Testis (tissue), 3 donors: ENCODE results near the gene MARCHF5. TPM values are rescaled to one million over a fixed set of nuclear protein-coding genes. Genes with fewer than 3 reads are reported as not detected.

Experiments used
- DNase-seq: peaks from one replicate; pipeline ENCODE4 v3.0.0-alpha.2; 2019
- H3K27ac ChIP-seq, 2 donors: fragments of 200-600 bp; sonication (generic); one replicate each; pipeline ENCODE4 v1.5.1; 2019
- H3K27me3 ChIP-seq: fragments of 200-600 bp; sonication (generic); one replicate; pipeline ENCODE4 v1.5.1; 2019
- H3K36me3 ChIP-seq: fragments of 200-600 bp; sonication (generic); one replicate; pipeline ENCODE4 v1.5.1; 2017; ENCODE audit warnings: low read depth; ENCODE audit errors: missing control alignments
- H3K4me1 ChIP-seq: fragments of 200-600 bp; sonication (generic); one replicate; pipeline ENCODE4 v1.5.1; 2019
- H3K4me3 ChIP-seq, 2 donors: fragments of 200-600 bp; sonication (generic); one replicate each; pipeline ENCODE4 v1.5.1; 2017 to 2019
- H3K9me3 ChIP-seq: fragments of 200-600 bp; sonication (generic); one replicate; pipeline ENCODE4 v1.5.1; 2017
- CTCF ChIP-seq, 3 experiments: fragments of 450-650 bp in 2 of 3; fragments of 200-600 bp in 1 of 3; sonication (generic) in 1 of 3; IDR thresholded peaks; one replicate each; pipeline ENCODE4 v1.5.1; 2016 to 2019; ENCODE audit warnings: antibody characterized with exemption in 3 of 3, mild to moderate bottlenecking in 2 of 3, moderate library complexity in 1 of 3
- POLR2A ChIP-seq: fragments of 450-650 bp; IDR thresholded peaks from one replicate; pipeline ENCODE4 v1.6.1; 2017; ENCODE audit warnings: antibody characterized with exemption, mild to moderate bottlenecking, moderate library complexity
- WGBS, 2 donors: methylation state at CpG; one replicate each; pipeline ENCODE4 v1.1.5; 2018; 5-methylcytosine and 5-hydroxymethylcytosine counted together
- intact Hi-C: fragments of 100-400 bp; cut with DNase I; formaldehyde crosslinking; loops from one replicate; pipeline ENCODE4 v1.15.1; 2023; ENCODE audit warnings: low total_unique reads
- polyA plus RNA-seq: library from polyadenylated mRNA; stranded (reverse); fragments of 350-450 nt; fragmentation: Illumina TruSeq; extraction: RNeasy Lipid Tissue Mini Kit (QIAGEN cat#74804); gene quantifications from one replicate; pipeline ENCODE4 v1.2.3, GENCODE V29; 2014; ENCODE audit warnings: low read depth, low replicate concordance; ENCODE audit not compliant: insufficient read depth
- total RNA-seq, 2 donors: library from RNA; depleted of rRNA; stranded (reverse); fragments of >200 nt; gene quantifications; one replicate each; pipeline ENCODE4 v1.2.3, GENCODE V29; 2016

Gene MARCHF5
- total and polyA plus RNA-seq, 3 donors from 2014 or later: 17.1 to 53.9 (median 23.3) TPM

GRCh38 chr10:92244796-92245195 is 46.2 kb upstream of the MARCHF5 start:
- H3K27ac ChIP-seq: no peak overlapping the region
- no peaks in the 10 kb centered on the region for H3K27me3 ChIP-seq
- H3K4me1 ChIP-seq: peaks cover 8% of the 10 kb centered on the region
- no peak overlapping the region for H3K4me3 ChIP-seq
- WGBS, 2 donors: 91 to 95% methylated on average over 3 of the region's 3 CpGs
- H3K9me3 ChIP-seq: no peaks in the 10 kb centered on the region
- TF ChIP-seq POLR2A: no peak
- TF ChIP-seq CTCF (IDR thresholded peaks at IDR 0.05): no peak
- DNase-seq: no peak
- no peaks in the 10 kb centered on the region for H3K36me3 ChIP-seq
- intact Hi-C loops: no loop called here

GRCh38 chr10:92248566-92248965 is 42.4 kb upstream of the MARCHF5 start:
- Histone ChIP-seq H3K9me3 (no peaks in the 10 kb centered on the region), H3K27me3 (no peaks in the 10 kb centered on the region), H3K4me3 (no peak overlapping the region), H3K4me1 (no peaks in the 10 kb centered on the region), H3K36me3 (no peaks in the 10 kb centered on the region), H3K27ac (no peak overlapping the region)
- TF ChIP-seq CTCF (IDR thresholded peaks at IDR 0.05) (no peak), POLR2A (no peak)
- no peak for DNase-seq
- intact Hi-C loops: no loop called here
- WGBS, 2 donors: 88 to 90% methylated on average over 2 of the region's 2 CpGs

GRCh38 chr10:92263396-92263795 is 27.6 kb upstream of the MARCHF5 start:
- Histone ChIP-seq H3K27ac (no peak overlapping the region), H3K9me3 (no peaks in the 10 kb centered on the region), H3K4me3 (no peak overlapping the region), H3K27me3 (no peaks in the 10 kb centered on the region), H3K4me1 (no peaks in the 10 kb centered on the region), H3K36me3 (no peaks in the 10 kb centered on the region)
- no peak for DNase-seq
- 94 to 100% methylated on average over 2 of the region's 2 CpGs for WGBS, 2 donors
- intact Hi-C loops: no loop called here
- TF ChIP-seq POLR2A (no peak), CTCF (IDR thresholded peaks at IDR 0.05) (no peak)

GRCh38 chr10:92264249-92264648 is 26.7 kb upstream of the MARCHF5 start:
- Histone ChIP-seq H3K27ac (no peak overlapping the region), H3K4me3 (no peak overlapping the region), H3K4me1 (no peaks in the 10 kb centered on the region), H3K36me3 (no peaks in the 10 kb centered on the region), H3K9me3 (no peaks in the 10 kb centered on the region), H3K27me3 (no peaks in the 10 kb centered on the region)
- DNase-seq: no peak
- intact Hi-C loops: no loop called here
- TF ChIP-seq POLR2A: no peak
- no peak for TF ChIP-seq CTCF (IDR thresholded peaks at IDR 0.05)
- WGBS, 2 donors: 96 to 100% methylated on average over 2 of the region's 2 CpGs

GRCh38 chr10:92265687-92266258 is 25.2 kb upstream of the MARCHF5 start:
- DNase-seq: no peak
- intact Hi-C loops: no loop called here
- Histone ChIP-seq H3K4me3 (no peak overlapping the region), H3K27me3 (no peaks in the 10 kb centered on the region), H3K27ac (no peak overlapping the region), H3K36me3 (no peaks in the 10 kb centered on the region), H3K4me1 (no peaks in the 10 kb centered on the region), H3K9me3 (no peaks in the 10 kb centered on the region)
- WGBS, 2 donors: 85 to 91% methylated on average over 2 of the region's 2 CpGs
- no peak for TF ChIP-seq POLR2A
- TF ChIP-seq CTCF (IDR thresholded peaks at IDR 0.05): no peak
